Colonic mucosa (tissue), 4 donors: ENCODE results near the gene E2F3. TPM values are rescaled to one million over a fixed set of nuclear protein-coding genes. Genes with fewer than 3 reads are reported as not detected.

Source experiments
- DNase-seq: peaks from one replicate; pipeline ENCODE4 v3.0.0-alpha.2; 2020
- H3K27ac ChIP-seq: fragments of 200-600 bp; one replicate; pipeline ENCODE4 v1.8.0; 2021
- H3K27me3 ChIP-seq: fragments of 200-600 bp; one replicate; pipeline ENCODE4 v1.8.0; 2021
- H3K36me3 ChIP-seq: fragments of 200-600 bp; one replicate; pipeline ENCODE4 v1.8.0; 2021
- H3K4me1 ChIP-seq: fragments of 200-600 bp; one replicate; pipeline ENCODE4 v1.8.0; 2021; ENCODE audit warnings: mild to moderate bottlenecking
- H3K4me3 ChIP-seq: fragments of 200-600 bp; one replicate; pipeline ENCODE4 v1.8.0; 2021
- H3K9ac ChIP-seq, 2 donors: one replicate each; pipeline ENCODE4 v1.7.0; 2013; ENCODE audit warnings: control low read depth in 2 of 2, low read depth in 2 of 2, low read length in 2 of 2
- H3K9me3 ChIP-seq: fragments of 200-600 bp; one replicate; pipeline ENCODE4 v1.8.0; 2021
- CTCF ChIP-seq: fragments of 200-600 bp; IDR thresholded peaks from one replicate; pipeline ENCODE4 v1.8.0; 2022; ENCODE audit warnings: antibody characterized with exemption, mild to moderate bottlenecking
- intact Hi-C: fragments of 100-400 bp; cut with DNase I; formaldehyde crosslinking; loops from one replicate; pipeline ENCODE4 v1.14.1; 2022
- total RNA-seq, 2 donors: library from RNA; stranded (reverse); fragmentation: NEBNext Ultra II Directional in 1 of 2; extraction: Animal tissue kit (Norgen Biotek cat#: 25700) in 1 of 2; gene quantifications; one replicate each; pipeline ENCODE4 v1.2.1, GENCODE V29; 2021
- donor health status: healthy.
- donor health status: DM: no; HTN: no; CAD: no.
- donor health status: DM: no; HTN: no; CAD: no.

E2F3 gene
- total RNA-seq, 2 donors from 2014 or later = 10.0 to 11.2 TPM

- Histone ChIP-seq H3K4me1 (no peaks in the 10 kb centered on the region), H3K27me3 (no peaks in the 10 kb centered on the region), H3K27ac (no peak overlapping the region), H3K4me3 (no peak overlapping the region), H3K9me3 (no peaks in the 10 kb centered on the region), H3K36me3 (no peaks in the 10 kb centered on the region), H3K9ac (no peak overlapping the region)
- intact Hi-C loops = no loop called here
- no peak for DNase-seq
- TF ChIP-seq CTCF = no peak
Observed at GRCh38 chr6:20467437-20467836, 65.8 kb downstream of the E2F3 start.

- Histone ChIP-seq H3K4me3 (no peak overlapping the region), H3K36me3 (no peaks in the 10 kb centered on the region), H3K4me1 (no peaks in the 10 kb centered on the region), H3K9me3 (no peaks in the 10 kb centered on the region), H3K27me3 (no peaks in the 10 kb centered on the region), H3K9ac (no peak overlapping the region), H3K27ac (no peak overlapping the region)
- no peak for DNase-seq
- TF ChIP-seq CTCF = no peak
- intact Hi-C loops = no loop called here
Observed at GRCh38 chr6:20468209-20468608, 66.5 kb downstream of the E2F3 start.

GRCh38 chr6:20472748-20473147 is 71.1 kb downstream of the E2F3 start:
- H3K36me3 ChIP-seq = no peaks in the 10 kb centered on the region
- intact Hi-C loops = no loop called here
- H3K4me3 ChIP-seq = no peak overlapping the region
- no peak for DNase-seq
- H3K4me1 ChIP-seq = no peaks in the 10 kb centered on the region
- no peak overlapping the region for H3K9ac ChIP-seq
- H3K9me3 ChIP-seq = no peaks in the 10 kb centered on the region
- H3K27ac ChIP-seq = no peak overlapping the region
- no peaks in the 10 kb centered on the region for H3K27me3 ChIP-seq
- TF ChIP-seq CTCF = no peak

- no peaks in the 10 kb centered on the region for H3K36me3 ChIP-seq
- TF ChIP-seq CTCF = no peak
- no peak for DNase-seq
Observed at GRCh38 chr6:20473518-20473917, 71.8 kb downstream of the E2F3 start.

GRCh38 chr6:20474874-20475542 is 73.3 kb downstream of the E2F3 start:
- H3K27me3 ChIP-seq = no peaks in the 10 kb centered on the region
- no peaks in the 10 kb centered on the region for H3K36me3 ChIP-seq
- no peaks in the 10 kb centered on the region for H3K4me1 ChIP-seq
- intact Hi-C loops = no loop called here
- H3K27ac ChIP-seq = no peak overlapping the region
- no peak overlapping the region for H3K4me3 ChIP-seq
- H3K9me3 ChIP-seq = no peaks in the 10 kb centered on the region
- TF ChIP-seq CTCF = no peak
- DNase-seq = no peak
- no peak overlapping the region for H3K9ac ChIP-seq

More at GRCh38 chr6:20473518-20473917, 71.8 kb downstream of the E2F3 start:
- Histone ChIP-seq H3K27me3 (no peaks in the 10 kb centered on the region), H3K4me3 (no peak overlapping the region), H3K4me1 (no peaks in the 10 kb centered on the region), H3K9ac (no peak overlapping the region), H3K27ac (no peak overlapping the region), H3K9me3 (no peaks in the 10 kb centered on the region)
- intact Hi-C loops = no loop called here
